Sigmoid colon (tissue), 7 donors: ENCODE data around the gene TTC12. TPM values are rescaled to one million over a fixed set of nuclear protein-coding genes. Genes with fewer than 3 reads are reported as not detected.

Experiments
- DNase-seq: peaks from one replicate; pipeline ENCODE4 v3.0.0-alpha.2; 2019
- H3K27ac ChIP-seq, 4 donors: fragments of 200-600 bp; sonication (generic); one replicate each; pipeline ENCODE4 v1.5.1; 2016 to 2019; ENCODE audit warnings: mild to moderate bottlenecking in 1 of 4
- H3K27me3 ChIP-seq, 3 donors: fragments of 200-600 bp; sonication (generic); one replicate each; pipeline ENCODE4 v1.5.1; 2019; ENCODE audit warnings: mild to moderate bottlenecking in 1 of 3
- H3K36me3 ChIP-seq, 4 donors: fragments of 200-600 bp; sonication (generic); one replicate each; pipeline ENCODE4 v1.5.1; 2016 to 2019
- H3K4me1 ChIP-seq, 4 donors: fragments of 200-600 bp; sonication (generic); one replicate each; pipeline ENCODE4 v1.5.1; 2017 to 2019
- H3K4me3 ChIP-seq, 4 donors: fragments of 200-600 bp; sonication (generic); one replicate each; pipeline ENCODE4 v1.5.1; 2017 to 2019; ENCODE audit warnings: mild to moderate bottlenecking in 2 of 4, moderate library complexity in 1 of 4
- H3K9me3 ChIP-seq, 4 donors: fragments of 200-600 bp in 3 of 4; sonication (generic) in 3 of 4; one replicate each; pipeline versions ENCODE4 v1.5.1 to v1.6.1; 2013 to 2019
- CTCF ChIP-seq, 4 experiments: fragments of 450-650 bp in 3 of 4; fragments of 200-600 bp in 1 of 4; IDR thresholded peaks; one replicate each; pipeline ENCODE4 v1.5.1; 2016 to 2019; ENCODE audit warnings: antibody characterized with exemption in 4 of 4, mild to moderate bottlenecking in 3 of 4, moderate library complexity in 2 of 4
- EP300 ChIP-seq, 4 donors: sonication (generic); formaldehyde crosslinking; IDR thresholded peaks; one replicate each; pipeline ENCODE4 v1.6.1; 2017; ENCODE audit warnings: antibody characterized with exemption in 4 of 4
- POLR2A ChIP-seq, 2 donors: fragments of 450-650 bp; IDR thresholded peaks; one replicate each; pipeline ENCODE4 v1.6.1; 2016; ENCODE audit warnings: antibody characterized with exemption in 2 of 2, mild to moderate bottlenecking in 2 of 2, moderate library complexity in 2 of 2
- POLR2AphosphoS5 ChIP-seq, 4 donors: sonication (generic); formaldehyde crosslinking; IDR thresholded peaks; one replicate each; pipeline ENCODE4 v1.6.1; 2017; ENCODE audit warnings: antibody characterized with exemption in 4 of 4
- WGBS, 2 donors: extraction: QIAGEN DNeasy Blood & Tissue Kit; methylation state at CpG; one replicate each; pipeline ENCODE4 v1.1.7; 2013; 5-methylcytosine and 5-hydroxymethylcytosine counted together
- intact Hi-C: fragments of 100-400 bp; cut with DNase I; formaldehyde crosslinking; loops from one replicate; pipeline ENCODE4 v1.15.1; 2023
- polyA plus RNA-seq, 3 donors: library from polyadenylated mRNA; stranded (reverse); fragments of 200-250 nt; gene quantifications; one replicate each; pipeline ENCODE4 v1.2.3, GENCODE V29; 2013
- total RNA-seq, 4 donors: library from RNA; depleted of rRNA; stranded (reverse); fragments of >200 nt; gene quantifications; one replicate each; pipeline ENCODE4 v1.1.0, GENCODE V29; 2016
- donor health status: healthy with polysubstance abuse.
- donor health status: Bipolar disorder and iron deficiency.
- donor health status: healthy.

Gene TTC12
- total and polyA plus RNA-seq, 7 donors = 3.6 to 22.4 (median 8.9) TPM

- H3K9me3 ChIP-seq = peaks cover 0 to 5% (median under 1%) of the 10 kb centered on the region in 4 donors
- no peak overlapping the region for H3K4me3 ChIP-seq
- TF ChIP-seq CTCF (IDR thresholded peaks at IDR 0.05) = no peak
- no peak for TF ChIP-seq EP300 (IDR thresholded peaks at IDR 0.05)
- TF ChIP-seq POLR2AphosphoS5 (IDR thresholded peaks at IDR 0.05) = no peak
- TF ChIP-seq POLR2A (IDR thresholded peaks at IDR 0.05) = no peak
- 55 to 73% methylated on average over 3 of the region's 3 CpGs for WGBS, 2 donors
- H3K4me1 ChIP-seq = peaks cover 0 to 1% (median 0%) of the 10 kb centered on the region in 4 donors
- intact Hi-C loops = no loop called here
- H3K27me3 ChIP-seq = no peaks in the 10 kb centered on the region
- DNase-seq = no peak
- no peak overlapping the region for H3K27ac ChIP-seq
- H3K36me3 ChIP-seq = peaks cover 0 to 41% (median 10%) of the 10 kb centered on the region in 4 donors
Measured at GRCh38 chr11:113351068-113351450, 36.7 kb downstream of the TTC12 start.

GRCh38 chr11:113351480-113351879 lies 37.1 kb downstream of the TTC12 start:
- intact Hi-C loops = no loop called here

GRCh38 chr11:113356203-113356602 lies 41.8 kb downstream of the TTC12 start:
- H3K27ac ChIP-seq = no peak overlapping the region
- WGBS, 2 donors = 93 to 96% methylated on average over 3 of the region's 3 CpGs
- intact Hi-C loops = no loop called here
- DNase-seq = no peak
- H3K36me3 ChIP-seq = peaks cover 10 to 78% (median 24%) of the 10 kb centered on the region in 4 donors
- H3K4me3 ChIP-seq = no peak overlapping the region
- no peaks in the 10 kb centered on the region for H3K27me3 ChIP-seq
- peaks cover 0 to 6% (median 3%) of the 10 kb centered on the region in 4 donors for H3K9me3 ChIP-seq
- H3K4me1 ChIP-seq = no peaks in the 10 kb centered on the region
- TF ChIP-seq CTCF (IDR thresholded peaks at IDR 0.05) (no peak), POLR2AphosphoS5 (IDR thresholded peaks at IDR 0.05) (no peak), POLR2A (IDR thresholded peaks at IDR 0.05) (no peak), EP300 (IDR thresholded peaks at IDR 0.05) (no peak)

More at GRCh38 chr11:113351480-113351879, 37.1 kb downstream of the TTC12 start:
- no peaks in the 10 kb centered on the region for H3K27me3 ChIP-seq
- WGBS, 2 donors = 91 to 95% methylated on average over 4 of the region's 4 CpGs
- no peak overlapping the region for H3K27ac ChIP-seq
- DNase-seq = no peak
- peaks cover 0 to 6% (median 3%) of the 10 kb centered on the region in 4 donors for H3K9me3 ChIP-seq
- H3K36me3 ChIP-seq = peaks cover 0 to 45% (median 12%) of the 10 kb centered on the region in 4 donors
- no peak overlapping the region for H3K4me3 ChIP-seq
- TF ChIP-seq EP300 (IDR thresholded peaks at IDR 0.05) (no peak), POLR2AphosphoS5 (IDR thresholded peaks at IDR 0.05) (no peak), CTCF (IDR thresholded peaks at IDR 0.05) (no peak), POLR2A (IDR thresholded peaks at IDR 0.05) (no peak)
- no peaks in the 10 kb centered on the region for H3K4me1 ChIP-seq

- TF ChIP-seq POLR2A (IDR thresholded peaks at IDR 0.05) = no peak
- TF ChIP-seq CTCF (IDR thresholded peaks at IDR 0.05) = no peak
- no peak for TF ChIP-seq EP300 (IDR thresholded peaks at IDR 0.05)
- no peak for TF ChIP-seq POLR2AphosphoS5 (IDR thresholded peaks at IDR 0.05)
- H3K4me1 ChIP-seq = no peaks in the 10 kb centered on the region
- H3K27me3 ChIP-seq = no peaks in the 10 kb centered on the region
- no peak overlapping the region for H3K27ac ChIP-seq
- no peak for DNase-seq
- 59 to 81% methylated on average over 5 of the region's 5 CpGs for WGBS, 2 donors
- H3K36me3 ChIP-seq = peaks cover 10 to 95% (median 25%) of the 10 kb centered on the region in 4 donors
- no peak overlapping the region for H3K4me3 ChIP-seq
- intact Hi-C loops = no loop called here
- H3K9me3 ChIP-seq = no peaks in the 10 kb centered on the region
Measured at GRCh38 chr11:113363406-113363805, 49.0 kb downstream of the TTC12 start.
